IMR-90 (cell line): ENCODE data around the gene ANO10.

Experiments used
- MAZ ChIP-seq: IDR thresholded peaks from 2 replicates; pipeline ENCODE4 v1.6.1; 2012; ENCODE audit warnings: low read depth, mild to moderate bottlenecking, low read length, improper control_type of control experiment, moderate library complexity, borderline replicate concordance
- POLR2A ChIP-seq: IDR thresholded peaks from 2 replicates; pipeline ENCODE4 v1.6.1; 2012; ENCODE audit warnings: mild to moderate bottlenecking, low read depth, low read length
- RAD21 ChIP-seq: IDR thresholded peaks from 2 replicates; pipeline ENCODE4 v1.6.1; 2012; ENCODE audit warnings: low read length, improper control_type of control experiment
- SMC3 ChIP-seq: fragments of 150-350 bp; IDR thresholded peaks from 2 replicates; pipeline ENCODE4 v1.6.1; 2016; ENCODE audit warnings: low read depth, mild to moderate bottlenecking, antibody characterized with exemption, low read length, moderate library complexity
- TF ChIP-seq, protein P1 (sequence below): conservative IDR thresholded peaks from 2 replicates; pipeline ENCODE4 v1.5.1; 2012; ENCODE audit warnings: mild to moderate bottlenecking, low read depth, low read length, improper control_type of control experiment

DNA sequence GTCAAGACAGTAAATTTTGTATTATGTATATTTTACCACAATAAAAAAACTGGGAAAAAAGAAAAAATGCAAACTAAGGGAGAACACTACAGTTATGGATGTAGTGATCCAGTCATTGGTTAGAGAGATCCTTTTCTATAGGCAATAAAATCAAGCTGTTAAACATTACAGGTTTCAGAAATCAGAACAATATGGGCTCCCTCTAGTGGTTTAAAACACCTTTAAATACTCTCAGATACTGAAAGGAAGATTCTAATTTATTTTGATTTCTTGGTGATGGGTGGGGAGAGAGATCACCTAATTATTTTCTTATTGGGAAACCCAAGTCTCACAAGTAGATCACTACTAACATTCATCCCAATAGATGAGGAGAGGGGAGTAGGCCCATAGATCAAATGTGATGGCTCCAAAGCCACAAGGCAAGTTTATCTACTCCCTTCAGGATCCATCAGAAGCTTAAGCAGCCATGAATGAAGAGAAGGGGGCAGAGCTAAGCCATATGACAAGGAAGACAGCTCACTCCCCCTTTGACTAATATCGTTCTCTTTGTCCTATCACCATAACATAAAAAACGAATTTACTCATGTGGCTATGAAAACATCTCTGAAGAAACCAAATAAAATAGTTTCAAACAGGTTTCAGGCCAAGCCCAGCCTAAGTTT, 118.6 kb downstream of the ANO10 start:
- peak; percentile 50 for TF ChIP-seq RAD21
- no peak for TF ChIP-seq MAZ
- TF ChIP-seq POLR2A, result no peak
- TF ChIP-seq SMC3, result peak; percentile 44; the same call in 1 of the 2 replicates
- TF ChIP-seq, protein P1, sequence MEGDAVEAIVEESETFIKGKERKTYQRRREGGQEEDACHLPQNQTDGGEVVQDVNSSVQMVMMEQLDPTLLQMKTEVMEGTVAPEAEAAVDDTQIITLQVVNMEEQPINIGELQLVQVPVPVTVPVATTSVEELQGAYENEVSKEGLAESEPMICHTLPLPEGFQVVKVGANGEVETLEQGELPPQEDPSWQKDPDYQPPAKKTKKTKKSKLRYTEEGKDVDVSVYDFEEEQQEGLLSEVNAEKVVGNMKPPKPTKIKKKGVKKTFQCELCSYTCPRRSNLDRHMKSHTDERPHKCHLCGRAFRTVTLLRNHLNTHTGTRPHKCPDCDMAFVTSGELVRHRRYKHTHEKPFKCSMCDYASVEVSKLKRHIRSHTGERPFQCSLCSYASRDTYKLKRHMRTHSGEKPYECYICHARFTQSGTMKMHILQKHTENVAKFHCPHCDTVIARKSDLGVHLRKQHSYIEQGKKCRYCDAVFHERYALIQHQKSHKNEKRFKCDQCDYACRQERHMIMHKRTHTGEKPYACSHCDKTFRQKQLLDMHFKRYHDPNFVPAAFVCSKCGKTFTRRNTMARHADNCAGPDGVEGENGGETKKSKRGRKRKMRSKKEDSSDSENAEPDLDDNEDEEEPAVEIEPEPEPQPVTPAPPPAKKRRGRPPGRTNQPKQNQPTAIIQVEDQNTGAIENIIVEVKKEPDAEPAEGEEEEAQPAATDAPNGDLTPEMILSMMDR, result peak; percentile 59
